Kidney (tissue), 14 donors: ENCODE data around the gene KANK4. TPM values are rescaled to one million over a fixed set of nuclear protein-coding genes. Genes with fewer than 3 reads are reported as not detected.

Experiments
- DNase-seq, 5 donors: peaks; one replicate each; pipeline ENCODE4 v3.0.0-alpha.2; 2013 to 2020
- FAIRE-seq: peaks from 2 replicates; lab custom pipeline; 2012; peaks lifted over from hg19 to GRCh38; lab: Jason Lieb, UNC
- H3K27ac ChIP-seq, 2 donors: one replicate each; pipeline ENCODE4 v1.7.0; 2013; ENCODE audit warnings: low read depth in 2 of 2, low read length in 2 of 2, inconsistent platforms in 1 of 2
- H3K27me3 ChIP-seq: one replicate; pipeline ENCODE4 v1.7.1; 2013; ENCODE audit warnings: low read length, inconsistent platforms; ENCODE audit not compliant: control insufficient read depth, insufficient read depth
- H3K36me3 ChIP-seq, 3 donors: one replicate each; pipeline versions ENCODE4 v1.7.0 to v1.7.1; 2013; ENCODE audit warnings: low read length in 3 of 3, control low read depth in 1 of 3, inconsistent platforms in 1 of 3; ENCODE audit not compliant: insufficient read depth in 3 of 3, control insufficient read depth in 2 of 3
- H3K4me1 ChIP-seq, 3 donors: one replicate each; pipeline versions ENCODE4 v1.7.0 to v1.7.1; 2013; ENCODE audit warnings: low read length in 3 of 3, inconsistent platforms in 1 of 3, low read depth in 1 of 3; ENCODE audit not compliant: control insufficient read depth in 2 of 3, insufficient read depth in 2 of 3
- H3K4me3 ChIP-seq, 3 donors: one replicate each; pipeline versions ENCODE4 v1.7.0 to v1.8.1; 2013; ENCODE audit warnings: low read length in 3 of 3, control low read depth in 1 of 3, inconsistent platforms in 1 of 3
- H3K9ac ChIP-seq, 3 donors: one replicate each; pipeline versions ENCODE4 v1.7.0 to v1.7.1; 2013; ENCODE audit warnings: low read length in 3 of 3, control low read depth in 1 of 3, inconsistent platforms in 1 of 3
- H3K9me3 ChIP-seq, 3 donors: one replicate each; pipeline versions ENCODE4 v1.7.0 to v1.7.1; 2013; ENCODE audit warnings: low read length in 3 of 3, control low read depth in 1 of 3, inconsistent platforms in 1 of 3; ENCODE audit not compliant: control insufficient read depth in 2 of 3, insufficient read depth in 1 of 3
- CTCF ChIP-seq: IDR thresholded peaks from 3 replicates; pipeline ENCODE4 v1.5.1; 2012; ENCODE audit warnings: mild to moderate bottlenecking, moderate library complexity, borderline replicate concordance; ENCODE audit not compliant: insufficient read depth; ENCODE audit errors: extremely low read depth
- intact Hi-C: fragments of 100-400 bp; cut with DNase I; formaldehyde crosslinking; loops from one replicate; pipeline ENCODE4 v1.11.1; 2022
- polyA plus RNA-seq: library from polyadenylated mRNA; stranded (reverse); fragments of 350-450 nt; fragmentation: Illumina TruSeq; extraction: RNeasy Lipid Tissue Mini Kit (QIAGEN cat#74804); gene quantifications from one replicate; pipeline ENCODE4 v1.2.3, GENCODE V29; 2014; ENCODE audit warnings: low read depth, low replicate concordance; ENCODE audit not compliant: insufficient read depth
- total RNA-seq: library from RNA; stranded (reverse); fragmentation: NEBNext Ultra II Directional; extraction: Animal tissue kit (Norgen Biotek cat#: 25700); gene quantifications from one replicate; pipeline ENCODE4 v1.2.1, GENCODE V29; 2021
- donor health status: control.
- donor health status: control.
- donor health status: control.
- donor health status: control.
- donor health status: control.
- donor health status: DM: yes; HTN: yes; CAD: no.
- donor health status: Normal renal cell carcinoma (clear cell type).

Gene KANK4
- total and polyA plus RNA-seq, 2 donors from 2014 or later, result 0.28 to 0.50 TPM

DNA sequence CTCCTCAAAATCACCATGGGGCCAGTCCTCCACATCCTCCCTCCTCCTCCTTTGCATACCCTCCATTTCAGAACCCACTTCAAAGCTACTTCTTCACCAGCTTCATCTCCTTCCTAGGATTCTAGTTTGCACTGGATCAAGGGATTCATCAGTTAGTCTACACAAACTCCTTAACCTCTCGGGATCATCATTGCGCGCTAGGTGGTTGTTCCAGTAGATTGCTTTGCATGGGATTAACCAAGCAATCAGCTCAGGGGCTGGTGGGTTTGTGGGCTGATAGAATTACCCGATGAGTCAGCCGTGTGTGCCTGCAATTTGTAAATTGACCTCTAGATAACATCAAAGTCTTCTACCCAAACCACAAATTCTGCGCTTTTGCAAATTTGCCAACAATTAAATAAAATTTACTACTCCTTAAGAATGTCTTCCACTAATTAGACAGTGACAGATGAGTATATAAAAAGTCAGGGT is 7.7 kb downstream of the KANK4 start:
- H3K4me1 ChIP-seq, result peaks cover 0 to 5% (median 3%) of the 10 kb centered on the region in 3 donors
- no peak overlapping the region for H3K27ac ChIP-seq
- H3K36me3 ChIP-seq, result no peaks in the 10 kb centered on the region
- no peak overlapping the region for H3K9ac ChIP-seq
- intact Hi-C loops, result no loop called here
- no peaks in the 10 kb centered on the region for H3K9me3 ChIP-seq
- H3K27me3 ChIP-seq, result no peaks in the 10 kb centered on the region
- FAIRE-seq (no peak), DNase-seq (peak in 3 of 5 donors; percentile 44 to 67 (median 66))
- no peak for TF ChIP-seq CTCF
- no peak overlapping the region for H3K4me3 ChIP-seq

DNA sequence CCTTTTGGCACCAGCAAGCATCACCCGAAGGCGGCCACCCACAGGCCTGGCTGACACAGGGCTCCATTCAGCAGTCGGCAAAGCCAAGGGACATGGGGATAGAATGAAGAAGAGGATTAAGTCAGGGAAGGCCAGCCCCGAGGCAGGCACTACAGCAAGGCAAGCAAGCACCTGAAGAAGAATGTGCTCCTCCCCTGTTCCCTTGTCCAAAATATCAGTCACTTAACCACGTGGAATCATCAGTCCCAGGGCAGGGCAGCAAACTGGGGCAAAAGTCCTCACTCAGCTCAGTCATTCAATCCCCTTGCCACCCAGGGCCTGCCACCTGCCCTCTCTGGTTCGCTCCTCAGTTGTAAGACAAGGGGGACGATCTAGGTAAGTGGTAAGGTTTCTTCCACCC is 9.3 kb downstream of the KANK4 start:
- H3K9me3 ChIP-seq, result no peaks in the 10 kb centered on the region
- no peak for TF ChIP-seq CTCF
- no peaks in the 10 kb centered on the region for H3K27me3 ChIP-seq
- no peaks in the 10 kb centered on the region for H3K36me3 ChIP-seq
- H3K9ac ChIP-seq, result no peak overlapping the region
- no peak for FAIRE-seq
- DNase-seq, result no peak
- no peak overlapping the region for H3K27ac ChIP-seq
- no peak overlapping the region for H3K4me3 ChIP-seq
- intact Hi-C loops, result no loop called here
- peaks cover 0 to 5% (median 3%) of the 10 kb centered on the region in 3 donors for H3K4me1 ChIP-seq

GRCh38 chr1:62308606-62309005 is 10.6 kb downstream of the KANK4 start:
- no peak for TF ChIP-seq CTCF
- H3K9ac ChIP-seq, result no peak overlapping the region
- FAIRE-seq, result no peak
- H3K9me3 ChIP-seq, result no peaks in the 10 kb centered on the region
- intact Hi-C loops, result no loop called here
- no peak overlapping the region for H3K4me3 ChIP-seq
- H3K36me3 ChIP-seq, result no peaks in the 10 kb centered on the region
- H3K4me1 ChIP-seq, result peaks cover 0 to 5% (median 3%) of the 10 kb centered on the region in 3 donors
- H3K27me3 ChIP-seq, result no peaks in the 10 kb centered on the region
- H3K27ac ChIP-seq, result no peak overlapping the region
- DNase-seq, result no peak
